Measurements from ENCODE around the gene ARFRP1. TPM values are rescaled to one million over a fixed set of nuclear protein-coding genes. Genes with fewer than 3 reads are reported as not detected.
A peak's percentile ranks its signal among the peaks of the same experiment; 100 is the strongest.

ARFRP1 gene
- total RNA-seq, 1 experiment from 2014 or later, result 119 TPM

GRCh38 chr20:63697868-63698545 lies 9.8 kb downstream of the ARFRP1 start:
- intact Hi-C loops (cut with micrococcal nuclease; ENCODE audit: unreplicated experiment), result no loop called here
- Mint-ChIP-seq H3K36me3 (ENCODE audit: insufficient read depth, unreplicated experiment) (peaks cover 100% of the 10 kb centered on the region), H3K9me3 (ENCODE audit: unreplicated experiment) (no peaks in the 10 kb centered on the region), H3K27ac (ENCODE audit: unreplicated experiment) (peak overlapping the region; percentile 94), H3K4me1 (ENCODE audit: low read depth, unreplicated experiment) (peaks cover 11% of the 10 kb centered on the region), H3K4me3 (ENCODE audit: unreplicated experiment) (peak overlapping the region; percentile 66), H3K27me3 (ENCODE audit: insufficient read depth, unreplicated experiment) (peaks cover 2% of the 10 kb centered on the region)
- POLR2A ChIA-PET, result interaction anchor here (0.6 to 1.6 kb wide), 2 partner anchors 10 to 161 kb away, joined by 3 to 5 read pairs; partner anchors contain the start of genes ARFRP1, PTK6 and ZGPAT
- DNase-seq, result peak; percentile 46 to 61
- Histone ChIP-seq H3K4me1 (peaks cover 26% of the 10 kb centered on the region), H3K27me3 (replicated peaks; ENCODE audit: control insufficient read depth, insufficient read depth, low read length) (no peaks in the 10 kb centered on the region), H3K36me3 (ENCODE audit: control insufficient read depth, insufficient read depth, low read length) (no peaks in the 10 kb centered on the region; the same call in 1 of the 2 replicates), H3K4me3 (ENCODE audit: low read depth, low read length) (no peak overlapping the region), H3K9me3 (peaks cover 3% of the 10 kb centered on the region; the same call in 1 of the 2 replicates)
- BruUV-seq (replicated peaks), result no TSS peak
- CTCF ChIA-PET, result interaction anchor here (0.6 to 1.2 kb wide), 2 partner anchors 10 to 54 kb away, joined by 3 to 8 read pairs; partner anchors contain the start of genes ARFRP1 and ZGPAT
- no peak for TF ChIP-seq CTCF (IDR thresholded peaks at IDR 0.05; ENCODE audit: insufficient read depth in 1 of 2, low read depth in 1 of 2, low read length in 1 of 2, severe bottlenecking in 1 of 2, unreplicated experiment in 1 of 2)

GRCh38 chr20:63697357-63697867 lies 10.4 kb downstream of the ARFRP1 start:
- ChIA-PET CTCF (no interaction called here), POLR2A (interaction anchor here (0.6 to 1.7 kb wide), 2 partner anchors 11 to 160 kb away, joined by 3 to 7 read pairs; partner anchors contain the start of genes ARFRP1, PTK6 and ZGPAT)
- Histone ChIP-seq H3K4me3 (ENCODE audit: low read depth, low read length) (no peak overlapping the region), H3K27me3 (replicated peaks; ENCODE audit: control insufficient read depth, insufficient read depth, low read length) (no peaks in the 10 kb centered on the region), H3K9me3 (peaks cover 3% of the 10 kb centered on the region; the same call in 1 of the 2 replicates), H3K36me3 (ENCODE audit: control insufficient read depth, insufficient read depth, low read length) (no peaks in the 10 kb centered on the region; the same call in 1 of the 2 replicates), H3K4me1 (peaks cover 26% of the 10 kb centered on the region)
- intact Hi-C loops (cut with micrococcal nuclease; ENCODE audit: unreplicated experiment), result no loop called here
- peaks cover 2% of the 10 kb centered on the region for H3K27me3 Mint-ChIP-seq (ENCODE audit: insufficient read depth, unreplicated experiment)
- DNase-seq, result peak; percentile 38 to 59
- peak overlapping the region; percentile 94 for H3K27ac Mint-ChIP-seq (ENCODE audit: unreplicated experiment)
- no peak for TF ChIP-seq CTCF (IDR thresholded peaks at IDR 0.05; ENCODE audit: insufficient read depth in 1 of 2, low read depth in 1 of 2, low read length in 1 of 2, severe bottlenecking in 1 of 2, unreplicated experiment in 1 of 2)
- BruUV-seq (replicated peaks), result no TSS peak
- H3K4me1 Mint-ChIP-seq (ENCODE audit: low read depth, unreplicated experiment), result peaks cover 11% of the 10 kb centered on the region
- H3K9me3 Mint-ChIP-seq (ENCODE audit: unreplicated experiment), result no peaks in the 10 kb centered on the region
- H3K36me3 Mint-ChIP-seq (ENCODE audit: insufficient read depth, unreplicated experiment), result peaks cover 100% of the 10 kb centered on the region
- peak overlapping the region; percentile 66 for H3K4me3 Mint-ChIP-seq (ENCODE audit: unreplicated experiment)

- H3K4me3 ChIP-seq (ENCODE audit: low read depth, low read length), result no peak within 1 kb of the TSS
- H3K27me3 Mint-ChIP-seq (ENCODE audit: insufficient read depth, unreplicated experiment), result peaks cover 2% of the 10 kb centered on the region
- H3K27ac Mint-ChIP-seq (ENCODE audit: unreplicated experiment), result peak within 1 kb of the TSS; percentile 94
- peak within 1 kb of the TSS; percentile 66 for H3K4me3 Mint-ChIP-seq (ENCODE audit: unreplicated experiment)
- no peak for TF ChIP-seq CTCF (IDR thresholded peaks at IDR 0.05; ENCODE audit: insufficient read depth in 1 of 2, low read depth in 1 of 2, low read length in 1 of 2, severe bottlenecking in 1 of 2, unreplicated experiment in 1 of 2)
- DNase-seq, result peak; percentile 62 to 63
- ChIA-PET CTCF (interaction anchor here (1.4 kb wide), 1 partner anchor 157 kb away, joined by 4 read pairs; no protein-coding TSS in a partner anchor), POLR2A (interaction anchor here (0.6 to 1.7 kb wide), 2 partner anchors 12 to 159 kb away, joined by 3 to 7 read pairs; partner anchors contain the start of genes ARFRP1, PTK6 and ZGPAT)
- no peaks in the 10 kb centered on the region for H3K9me3 Mint-ChIP-seq (ENCODE audit: unreplicated experiment)
- H3K36me3 Mint-ChIP-seq (ENCODE audit: insufficient read depth, unreplicated experiment), result peaks cover 100% of the 10 kb centered on the region
- peaks cover 11% of the 10 kb centered on the region for H3K4me1 Mint-ChIP-seq (ENCODE audit: low read depth, unreplicated experiment)
- no peaks in the 10 kb centered on the region for H3K27me3 ChIP-seq (replicated peaks; ENCODE audit: control insufficient read depth, insufficient read depth, low read length)
- no peaks in the 10 kb centered on the region; the same call in 1 of the 2 replicates for H3K36me3 ChIP-seq (ENCODE audit: control insufficient read depth, insufficient read depth, low read length)
- peaks cover 26% of the 10 kb centered on the region for H3K4me1 ChIP-seq
- intact Hi-C loops (cut with micrococcal nuclease; ENCODE audit: unreplicated experiment), result no loop called here
- no TSS peak for BruUV-seq (replicated peaks)
- peaks cover 3% of the 10 kb centered on the region; the same call in 1 of the 2 replicates for H3K9me3 ChIP-seq
These were observed 11.0 kb downstream of the ARFRP1 start, which contains the start of gene TNFRSF6B for GRCh38 chr20:63696628-63697356. Gene TNFRSF6B (plus strand): TSS chr20:63696652. CDS start chr20:63696768, 116 bp downstream.

All from Caco-2 (cell line).